Myocyte (in vitro differentiated cells): ENCODE results near the gene MYBPC1. TPM values are rescaled to one million over a fixed set of nuclear protein-coding genes. Genes with fewer than 3 reads are reported as not detected.

ENCODE experiments used
- DNase-seq: peaks from one replicate; pipeline ENCODE4 v3.0.0-alpha.2; 2012; ENCODE audit warnings: low read depth
- total RNA-seq: library from RNA; depleted of rRNA; stranded (reverse); fragments of >200 nt; gene quantifications from 2 replicates; pipeline ENCODE4 v1.2.3, GENCODE V29; 2014

MYBPC1 gene
- total RNA-seq, 1 donor from 2014 or later = 8.4 TPM

- DNase-seq = no peak
These were observed 99.6 kb downstream of the MYBPC1 start for GRCh38 chr12:101694297-101694848.

GRCh38 chr12:101694986-101695385 lies 100.2 kb downstream of the MYBPC1 start:
- no peak for DNase-seq

GRCh38 chr12:101695706-101696105 lies 100.9 kb downstream of the MYBPC1 start:
- DNase-seq = no peak

GRCh38 chr12:101696251-101697196 lies 101.8 kb downstream of the MYBPC1 start:
- no peak for DNase-seq

- DNase-seq = peak; percentile 77
These were observed 102.6 kb downstream of the MYBPC1 start, which contains the start of gene CHPT1 for GRCh38 chr12:101697197-101697929. CHPT1 (plus strand) TSS chr12:101697640; CDS start chr12:101697862, 222 bp downstream.

- DNase-seq = peak; percentile 56
These were observed 103.4 kb downstream of the MYBPC1 start for GRCh38 chr12:101697930-101698799.

- peak; percentile 18 for DNase-seq
These were observed 104.1 kb downstream of the MYBPC1 start for GRCh38 chr12:101698800-101699347.

- DNase-seq = no peak
These were observed 105.6 kb downstream of the MYBPC1 start for GRCh38 chr12:101700299-101700820.

- no peak for DNase-seq
These were observed 108.7 kb downstream of the MYBPC1 start for GRCh38 chr12:101703487-101703886.

- no peak for DNase-seq
These were observed 111.6 kb downstream of the MYBPC1 start for GRCh38 chr12:101706403-101706802.

GRCh38 chr12:101707131-101707782 lies 112.5 kb downstream of the MYBPC1 start:
- no peak for DNase-seq

- DNase-seq = no peak
These were observed 115.5 kb downstream of the MYBPC1 start for GRCh38 chr12:101710288-101710687.

- DNase-seq = no peak
These were observed 118.4 kb downstream of the MYBPC1 start for GRCh38 chr12:101713059-101713682.

GRCh38 chr12:101713930-101714329 lies 119.2 kb downstream of the MYBPC1 start:
- DNase-seq = no peak

- DNase-seq = no peak
These were observed 120.2 kb downstream of the MYBPC1 start for GRCh38 chr12:101714877-101715444.

- DNase-seq = no peak
These were observed 124.8 kb downstream of the MYBPC1 start for GRCh38 chr12:101719566-101719965.

- no peak for DNase-seq
These were observed 125.3 kb downstream of the MYBPC1 start for GRCh38 chr12:101720118-101720517.

- DNase-seq = no peak
These were observed 127.6 kb downstream of the MYBPC1 start for GRCh38 chr12:101722392-101722791.

- DNase-seq = no peak
These were observed 132.3 kb downstream of the MYBPC1 start for GRCh38 chr12:101727098-101727497.
